Vagina (tissue), 2 donors: ENCODE measurements around the gene VPS8. TPM values are rescaled to one million over a fixed set of nuclear protein-coding genes. Genes with fewer than 3 reads are reported as not detected.

Experiments used
- DNase-seq, 2 donors: peaks; one replicate each; pipeline ENCODE4 v3.0.0-alpha.2; 2017; ENCODE audit errors: extremely low spot score in 2 of 2
- H3K27ac ChIP-seq: fragments of 200-600 bp; sonication (generic); one replicate; pipeline ENCODE4 v1.5.1; 2019
- H3K27me3 ChIP-seq: fragments of 200-600 bp; sonication (generic); one replicate; pipeline ENCODE4 v1.5.1; 2019
- H3K36me3 ChIP-seq, 2 donors: fragments of 200-600 bp; sonication (generic); one replicate each; pipeline ENCODE4 v1.5.1; 2017 to 2019
- H3K4me1 ChIP-seq: fragments of 200-600 bp; sonication (generic); one replicate; pipeline ENCODE4 v1.5.1; 2019
- H3K4me3 ChIP-seq, 2 donors: fragments of 200-600 bp; sonication (generic); 1 replicate in 1 of 2; 2 replicates in 1 of 2; pipeline ENCODE4 v1.5.1; 2016 to 2019
- H3K9me3 ChIP-seq: fragments of 200-600 bp; sonication (generic); one replicate; pipeline ENCODE4 v1.5.1; 2019
- POLR2A ChIP-seq, 2 donors: fragments of 450-650 bp; IDR thresholded peaks; one replicate each; pipeline ENCODE4 v1.6.1; 2017; ENCODE audit warnings: antibody characterized with exemption in 2 of 2, mild to moderate bottlenecking in 2 of 2, moderate library complexity in 2 of 2
- POLR2AphosphoS5 ChIP-seq, 2 donors: sonication (generic); formaldehyde crosslinking; IDR thresholded peaks; one replicate each; pipeline ENCODE4 v1.9.0; 2017; ENCODE audit warnings: antibody characterized with exemption in 2 of 2, mild to moderate bottlenecking in 2 of 2, low read depth in 1 of 2; ENCODE audit not compliant: insufficient read depth in 1 of 2
- intact Hi-C: fragments of 100-400 bp; cut with DNase I; formaldehyde crosslinking; loops from one replicate; pipeline ENCODE4 v1.15.1; 2023
- total RNA-seq: library from RNA; depleted of rRNA; stranded (reverse); fragments of >200 nt; gene quantifications from one replicate; pipeline ENCODE4 v1.2.3, GENCODE V29; 2016
- TF ChIP-seq, protein P1 (sequence below), 3 experiments: fragments of 450-650 bp in 2 of 3; fragments of 200-600 bp in 1 of 3; sonication (generic) in 1 of 3; IDR thresholded peaks; one replicate each; pipeline ENCODE4 v1.5.1; 2017 to 2019; ENCODE audit warnings: antibody characterized with exemption in 3 of 3, mild to moderate bottlenecking in 2 of 3, moderate library complexity in 2 of 3

VPS8 gene
- total RNA-seq, 1 donor from 2014 or later: 52.3 TPM

- DNase-seq: no peak
- intact Hi-C loops: no loop called here
- TF ChIP-seq, protein P1, sequence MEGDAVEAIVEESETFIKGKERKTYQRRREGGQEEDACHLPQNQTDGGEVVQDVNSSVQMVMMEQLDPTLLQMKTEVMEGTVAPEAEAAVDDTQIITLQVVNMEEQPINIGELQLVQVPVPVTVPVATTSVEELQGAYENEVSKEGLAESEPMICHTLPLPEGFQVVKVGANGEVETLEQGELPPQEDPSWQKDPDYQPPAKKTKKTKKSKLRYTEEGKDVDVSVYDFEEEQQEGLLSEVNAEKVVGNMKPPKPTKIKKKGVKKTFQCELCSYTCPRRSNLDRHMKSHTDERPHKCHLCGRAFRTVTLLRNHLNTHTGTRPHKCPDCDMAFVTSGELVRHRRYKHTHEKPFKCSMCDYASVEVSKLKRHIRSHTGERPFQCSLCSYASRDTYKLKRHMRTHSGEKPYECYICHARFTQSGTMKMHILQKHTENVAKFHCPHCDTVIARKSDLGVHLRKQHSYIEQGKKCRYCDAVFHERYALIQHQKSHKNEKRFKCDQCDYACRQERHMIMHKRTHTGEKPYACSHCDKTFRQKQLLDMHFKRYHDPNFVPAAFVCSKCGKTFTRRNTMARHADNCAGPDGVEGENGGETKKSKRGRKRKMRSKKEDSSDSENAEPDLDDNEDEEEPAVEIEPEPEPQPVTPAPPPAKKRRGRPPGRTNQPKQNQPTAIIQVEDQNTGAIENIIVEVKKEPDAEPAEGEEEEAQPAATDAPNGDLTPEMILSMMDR (IDR thresholded peaks at IDR 0.05): no peak
- no peak for TF ChIP-seq POLR2AphosphoS5 (IDR thresholded peaks at IDR 0.05; ENCODE audit: insufficient read depth in 1 of 2, low read depth in 1 of 2)
- no peak for TF ChIP-seq POLR2A (IDR thresholded peaks at IDR 0.05)
- Histone ChIP-seq H3K27ac (no peak overlapping the region), H3K36me3 (no peaks in the 10 kb centered on the region), H3K27me3 (no peaks in the 10 kb centered on the region), H3K9me3 (no peaks in the 10 kb centered on the region), H3K4me1 (peaks cover 11% of the 10 kb centered on the region), H3K4me3 (no peak overlapping the region)
Measured at GRCh38 chr3:184783319-184783718, 28.6 kb upstream of the VPS8 start.

GRCh38 chr3:184784731-184785500, 27.1 kb upstream of the VPS8 start:
- DNase-seq: no peak
- no peak for TF ChIP-seq POLR2A (IDR thresholded peaks at IDR 0.05)
- TF ChIP-seq, protein P1 (IDR thresholded peaks at IDR 0.05): no peak
- TF ChIP-seq POLR2AphosphoS5 (IDR thresholded peaks at IDR 0.05; ENCODE audit: insufficient read depth in 1 of 2, low read depth in 1 of 2): no peak
- Histone ChIP-seq H3K4me3 (no peak overlapping the region), H3K27ac (no peak overlapping the region), H3K4me1 (peaks cover 11% of the 10 kb centered on the region), H3K27me3 (no peaks in the 10 kb centered on the region), H3K9me3 (no peaks in the 10 kb centered on the region), H3K36me3 (no peaks in the 10 kb centered on the region)
- intact Hi-C loops: no loop called here

GRCh38 chr3:184785890-184786279, 26.1 kb upstream of the VPS8 start:
- H3K27ac ChIP-seq: peak overlapping the region; percentile 66

DNA sequence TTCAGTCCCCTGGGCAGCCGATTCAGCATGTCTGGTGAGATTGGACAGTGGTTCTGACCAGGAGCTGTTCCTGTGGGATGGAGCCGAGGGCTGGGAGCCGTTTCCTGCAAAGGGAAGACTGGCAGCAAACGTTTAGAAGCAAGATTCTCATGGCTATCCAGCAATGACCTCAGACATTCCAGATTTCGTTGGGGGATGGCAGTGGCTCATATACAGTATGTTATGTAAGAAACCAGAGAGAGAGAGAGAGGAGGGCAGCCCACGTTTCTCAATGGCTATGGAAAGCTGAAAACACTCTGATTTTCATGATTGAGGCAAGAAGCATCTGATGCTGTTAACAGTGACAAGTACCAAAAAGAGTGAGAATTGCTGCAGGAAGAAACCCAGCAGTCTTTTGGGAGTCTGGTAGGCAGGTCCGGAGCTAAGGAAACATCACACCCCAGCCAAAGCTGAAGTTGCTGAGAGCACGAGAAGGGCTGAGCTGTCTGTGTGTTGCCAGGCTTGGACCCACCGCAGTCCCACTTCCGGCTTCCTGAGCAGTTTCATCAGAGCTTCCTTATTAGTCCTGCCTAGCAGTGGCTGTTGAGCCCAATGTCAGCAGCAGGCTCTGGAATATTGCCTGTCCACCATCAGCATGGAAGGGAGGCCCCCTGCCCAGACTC, 25.6 kb upstream of the VPS8 start:
- intact Hi-C loops: no loop called here
- TF ChIP-seq, protein P1 (IDR thresholded peaks at IDR 0.05): no peak
- TF ChIP-seq POLR2AphosphoS5 (IDR thresholded peaks at IDR 0.05; ENCODE audit: insufficient read depth in 1 of 2, low read depth in 1 of 2): peak in 1 of 2 donors; percentile 34
- Histone ChIP-seq H3K9me3 (no peaks in the 10 kb centered on the region), H3K4me1 (peaks cover 11% of the 10 kb centered on the region), H3K27me3 (no peaks in the 10 kb centered on the region), H3K36me3 (no peaks in the 10 kb centered on the region), H3K4me3 (peak overlapping the region in 1 of 2 donors; percentile 12), H3K27ac (peak overlapping the region; percentile 66)
- no peak for DNase-seq

More at GRCh38 chr3:184785890-184786279, 26.1 kb upstream of the VPS8 start:
- DNase-seq: no peak
- TF ChIP-seq, protein P1 (IDR thresholded peaks at IDR 0.05): no peak
- no peak for TF ChIP-seq POLR2A (IDR thresholded peaks at IDR 0.05)
- TF ChIP-seq POLR2AphosphoS5 (IDR thresholded peaks at IDR 0.05; ENCODE audit: insufficient read depth in 1 of 2, low read depth in 1 of 2): no peak
- H3K27me3 ChIP-seq: no peaks in the 10 kb centered on the region
- no peaks in the 10 kb centered on the region for H3K9me3 ChIP-seq
- H3K4me3 ChIP-seq: no peak overlapping the region
- no peaks in the 10 kb centered on the region for H3K36me3 ChIP-seq
- H3K4me1 ChIP-seq: peaks cover 11% of the 10 kb centered on the region
- intact Hi-C loops: no loop called here

- Histone ChIP-seq H3K4me3 (no peak overlapping the region), H3K36me3 (no peaks in the 10 kb centered on the region), H3K4me1 (peaks cover 11% of the 10 kb centered on the region), H3K27ac (no peak overlapping the region), H3K9me3 (no peaks in the 10 kb centered on the region), H3K27me3 (no peaks in the 10 kb centered on the region)
- no peak for TF ChIP-seq POLR2AphosphoS5 (IDR thresholded peaks at IDR 0.05; ENCODE audit: insufficient read depth in 1 of 2, low read depth in 1 of 2)
- TF ChIP-seq, protein P1 (IDR thresholded peaks at IDR 0.05): no peak
- no peak for TF ChIP-seq POLR2A (IDR thresholded peaks at IDR 0.05)
- DNase-seq: no peak
- intact Hi-C loops: no loop called here
Measured at GRCh38 chr3:184788751-184789150, 23.2 kb upstream of the VPS8 start.
